BE2C (cell line): ENCODE data around the gene KIF3B.

Source experiments
- DNase-seq: peaks from one replicate; pipeline ENCODE4 v3.0.0-alpha.2; 2020
- H3K27me3 ChIP-seq: fragments of 250-450 bp; sonication (Bioruptor Pico); 2 replicates; pipeline ENCODE4 v1.5.1; 2020; ENCODE audit warnings: mild to moderate bottlenecking
- H3K36me3 ChIP-seq: fragments of 250-450 bp; sonication (Bioruptor Pico); 2 replicates; pipeline ENCODE4 v1.5.1; 2020; ENCODE audit warnings: mild to moderate bottlenecking
- H3K4me1 ChIP-seq: fragments of 250-450 bp; sonication (Bioruptor Pico); 2 replicates; pipeline ENCODE4 v1.5.1; 2020
- H3K4me3 ChIP-seq: 2 replicates; pipeline ENCODE4 v1.5.1; 2011; ENCODE audit warnings: low read depth, low read length
- H3K9me3 ChIP-seq: fragments of 250-450 bp; sonication (Bioruptor Pico); 2 replicates; pipeline ENCODE4 v1.5.1; 2020
- CTCF ChIP-seq: IDR thresholded peaks from 2 replicates; pipeline ENCODE4 v1.5.1; 2012; ENCODE audit warnings: mild to moderate bottlenecking, low read depth, low read length

The KIF3B gene

GRCh38 chr20:32231847-32232246, 45.6 kb upstream of the KIF3B start:
- Histone ChIP-seq H3K4me3 (no peak overlapping the region), H3K9me3 (no peaks in the 10 kb centered on the region), H3K4me1 (0 out of 2 replicates have a peak, but pooled peaks cover 1% of the 10 kb centered on the region), H3K27me3 (no peaks in the 10 kb centered on the region), H3K36me3 (peaks cover 67% of the 10 kb centered on the region)
- TF ChIP-seq CTCF = no peak
- no peak for DNase-seq

- H3K9me3 ChIP-seq = no peaks in the 10 kb centered on the region
- no peak for DNase-seq
Observed at GRCh38 chr20:32232326-32232886, 45.0 kb upstream of the KIF3B start.

GRCh38 chr20:32233286-32233685, 44.2 kb upstream of the KIF3B start:
- Histone ChIP-seq H3K4me3 (no peak overlapping the region), H3K36me3 (peaks cover 66% of the 10 kb centered on the region), H3K4me1 (0 out of 2 replicates have a peak, but pooled peaks cover 3% of the 10 kb centered on the region), H3K9me3 (no peaks in the 10 kb centered on the region), H3K27me3 (no peaks in the 10 kb centered on the region)
- no peak for TF ChIP-seq CTCF
- no peak for DNase-seq

More at GRCh38 chr20:32232326-32232886, 45.0 kb upstream of the KIF3B start:
- H3K4me3 ChIP-seq = no peak overlapping the region
- TF ChIP-seq CTCF = no peak
- 0 out of 2 replicates have a peak, but pooled peaks cover 3% of the 10 kb centered on the region for H3K4me1 ChIP-seq
- H3K36me3 ChIP-seq = peaks cover 71% of the 10 kb centered on the region
- no peaks in the 10 kb centered on the region for H3K27me3 ChIP-seq

- no peak overlapping the region for H3K4me3 ChIP-seq
- H3K4me1 ChIP-seq = 0 out of 2 replicates have a peak, but pooled peaks cover 3% of the 10 kb centered on the region
- H3K36me3 ChIP-seq = peaks cover 57% of the 10 kb centered on the region
- H3K27me3 ChIP-seq = no peaks in the 10 kb centered on the region
- H3K9me3 ChIP-seq = no peaks in the 10 kb centered on the region
- no peak for DNase-seq
- no peak for TF ChIP-seq CTCF
Observed at GRCh38 chr20:32234135-32234808, 43.2 kb upstream of the KIF3B start.

- H3K9me3 ChIP-seq = no peaks in the 10 kb centered on the region
- peaks cover 54% of the 10 kb centered on the region for H3K36me3 ChIP-seq
- TF ChIP-seq CTCF = no peak
- H3K4me3 ChIP-seq = no peak overlapping the region
- peaks cover 9% of the 10 kb centered on the region; the same call in 1 of the 2 replicates for H3K4me1 ChIP-seq
- H3K27me3 ChIP-seq = no peaks in the 10 kb centered on the region
- DNase-seq = no peak
Observed at GRCh38 chr20:32235331-32236047, 42.0 kb upstream of the KIF3B start.
